ENCODE measurements around the gene USP4.

USP4 gene

GRCh38 chr3:49310677-49311076, 29.2 kb downstream of the USP4 start:
- intact Hi-C loops (cut with DNase I): no loop called here
- DNase-seq: no peak

GRCh38 chr3:49305608-49306007, 34.2 kb downstream of the USP4 start:
- intact Hi-C loops (cut with DNase I): no loop called here

GRCh38 chr3:49302613-49303012, 37.2 kb downstream of the USP4 start:
- intact Hi-C loops (cut with DNase I): no loop called here
- no peak for DNase-seq

More at GRCh38 chr3:49305608-49306007, 34.2 kb downstream of the USP4 start:
- DNase-seq: no peak

GRCh38 chr3:49300595-49300994, 39.3 kb downstream of the USP4 start:
- intact Hi-C loops (cut with DNase I): no loop called here
- DNase-seq: no peak

- intact Hi-C loops (cut with DNase I): no loop called here
- no peak for DNase-seq
Measured at GRCh38 chr3:49298511-49298910, 41.3 kb downstream of the USP4 start.

GRCh38 chr3:49296781-49297411, 43.0 kb downstream of the USP4 start:
- no peak for DNase-seq
- intact Hi-C loops (cut with DNase I): no loop called here

GRCh38 chr3:49295489-49296058, 44.3 kb downstream of the USP4 start:
- intact Hi-C loops (cut with DNase I): no loop called here
- peak in 17 of 42 donors; percentile 3 to 52 (median 28) for DNase-seq

GRCh38 chr3:49294343-49294742, 45.5 kb downstream of the USP4 start:
- intact Hi-C loops (cut with DNase I): no loop called here
- no peak for DNase-seq

- intact Hi-C loops (cut with DNase I): no loop called here
- DNase-seq: no peak
Measured at GRCh38 chr3:49283997-49284396, 55.9 kb downstream of the USP4 start.

GRCh38 chr3:49279376-49279775, 60.5 kb downstream of the USP4 start:
- DNase-seq: no peak
- intact Hi-C loops (cut with DNase I): loop anchor here (5.0 kb wide), 1 partner anchor 107 kb away; the partner anchor contains the start of gene KLHDC8B

- intact Hi-C loops (cut with DNase I): loop anchor here (5.0 kb wide), 1 partner anchor 106 kb away; the partner anchor contains the start of gene KLHDC8B
- no peak for DNase-seq
Measured at GRCh38 chr3:49278548-49278947, 61.3 kb downstream of the USP4 start.

- intact Hi-C loops (cut with DNase I): loop anchor here (5.0 kb wide), 1 partner anchor 105 kb away; the partner anchor contains the start of gene KLHDC8B
- no peak for DNase-seq
Measured at GRCh38 chr3:49277383-49277775, 62.5 kb downstream of the USP4 start.

- DNase-seq: peak; percentile 70 to 95 (median 87)
- intact Hi-C loops (cut with DNase I): loop anchor here (5.0 kb wide), 1 partner anchor 104 kb away; the partner anchor contains the start of gene KLHDC8B
Measured at GRCh38 chr3:49276475-49277382, 63.1 kb downstream of the USP4 start, which contains the start of gene C3orf62. TSS of gene C3orf62 (minus strand) at chr3:49277232. CDS start at chr3:49276872, 360 bp downstream.

- no peak for DNase-seq
- intact Hi-C loops (cut with DNase I): no loop called here
Measured at GRCh38 chr3:49273825-49274532, 65.9 kb downstream of the USP4 start.

GRCh38 chr3:49271047-49271446, 68.8 kb downstream of the USP4 start:
- no peak for DNase-seq
- intact Hi-C loops (cut with DNase I): no loop called here

- no peak for DNase-seq
- intact Hi-C loops (cut with DNase I): no loop called here
Measured at GRCh38 chr3:49270156-49270500, 69.7 kb downstream of the USP4 start.

- intact Hi-C loops (cut with DNase I): no loop called here
- DNase-seq: no peak
Measured at GRCh38 chr3:49269443-49270155, 70.3 kb downstream of the USP4 start.

GRCh38 chr3:49266410-49267095, 73.3 kb downstream of the USP4 start:
- peak in 1 of 42 donors; percentile 7 for DNase-seq
- intact Hi-C loops (cut with DNase I): no loop called here

All from head of caudate nucleus (tissue), 42 donors.